Body of pancreas (tissue), 4 donors: Measurements from ENCODE around the gene MYCL.

Source experiments
- CTCF ChIP-seq, 7 experiments: fragments of 450-650 bp in 4 of 7; fragments of 200-600 bp in 3 of 7; sonication (generic) in 3 of 7; IDR thresholded peaks; one replicate each; pipeline ENCODE4 v1.5.1; 2016 to 2019; ENCODE audit warnings: antibody characterized with exemption in 7 of 7
- POLR2A ChIP-seq, 3 donors: fragments of 450-650 bp; IDR thresholded peaks; one replicate each; pipeline ENCODE4 v1.6.1; 2016; ENCODE audit warnings: antibody characterized with exemption in 3 of 3, mild to moderate bottlenecking in 2 of 3

GRCh38 chr1:39852214-39852791 is 49.4 kb downstream of the MYCL start:
- TF ChIP-seq CTCF (IDR thresholded peaks at IDR 0.05) (no peak), POLR2A (IDR thresholded peaks at IDR 0.05) (no peak)
